ENCODE results near the gene MDN1.

GRCh38 chr6:89649682-89650081 is 169.9 kb downstream of the MDN1 start:
- TF ChIP-seq CTCF (IDR thresholded peaks at IDR 0.05; ENCODE audit: low read length) (no peak), EZH2 (optimal IDR thresholded peaks at IDR 0.05; ENCODE audit: low read depth, low read length) (no peak), EZH2phosphoT487 (IDR thresholded peaks at IDR 0.05; ENCODE audit: low read length) (no peak)
